MCF 10A (cell line): ENCODE measurements around the gene PDPN. TPM values are rescaled to one million over a fixed set of nuclear protein-coding genes. Genes with fewer than 3 reads are reported as not detected.

Experiments used
- BruUV-seq: library from RNA; stranded (reverse); fragments of 400-500 nt; replicated peaks from 2 replicates; lab custom pipeline; 2021; lab: Mats Ljungman, UMichigan
- CTCF ChIA-PET: fragments of 300-600 bp; sonication (Branson Sonifier 250); formaldehyde crosslinking; extraction: SDS; loops from one replicate; lab custom pipeline; 2021; ENCODE audit warnings: antibody characterized with exemption, inconsistent platforms; lab: Yijun Ruan, JAX
- POLR2A ChIA-PET: fragments of 300-600, 350-650 bp; sonication (Branson Sonifier 250); formaldehyde crosslinking; extraction: SDS; loops from one replicate; lab custom pipeline; 2020; ENCODE audit warnings: antibody characterized with exemption, inconsistent platforms; lab: Yijun Ruan, JAX
- DNase-seq: peaks from one replicate; pipeline ENCODE4 v3.0.0-alpha.2; 2018; ENCODE audit not compliant: unreplicated experiment
- H3K27ac Mint-ChIP-seq: one replicate; pipeline ENCODE4 v1.8.0; 2022; ENCODE audit warnings: mild to moderate bottlenecking, low read depth, mixed read lengths; ENCODE audit not compliant: unreplicated experiment
- H3K27me3 Mint-ChIP-seq: one replicate; pipeline ENCODE4 v1.8.0; 2022; ENCODE audit warnings: mixed read lengths; ENCODE audit not compliant: insufficient read depth, unreplicated experiment
- H3K36me3 Mint-ChIP-seq: one replicate; pipeline ENCODE4 v1.8.0; 2022; ENCODE audit warnings: mild to moderate bottlenecking, moderate library complexity, mixed read lengths; ENCODE audit not compliant: insufficient read depth, unreplicated experiment
- H3K4me1 Mint-ChIP-seq: one replicate; pipeline ENCODE4 v1.8.0; 2022; ENCODE audit warnings: mixed read lengths; ENCODE audit not compliant: insufficient read depth, unreplicated experiment
- H3K4me3 Mint-ChIP-seq: one replicate; pipeline ENCODE4 v1.8.0; 2022; ENCODE audit warnings: mild to moderate bottlenecking, moderate library complexity, mixed read lengths; ENCODE audit not compliant: unreplicated experiment
- H3K9me3 Mint-ChIP-seq: one replicate; pipeline ENCODE4 v1.8.0; 2022; ENCODE audit warnings: mixed read lengths; ENCODE audit not compliant: unreplicated experiment
- intact Hi-C: fragments of 100-400 bp; cut with micrococcal nuclease; formaldehyde crosslinking; loops from 2 replicates; pipeline ENCODE4 v1.14.1; 2022
- total RNA-seq: library from RNA; stranded (reverse); gene quantifications from 2 replicates; pipeline ENCODE4 v1.2.3, GENCODE V29; 2022
- TF ChIP-seq, protein P1 (sequence below): fragments of 200-600 bp; IDR thresholded peaks from one replicate; pipeline ENCODE4 v1.8.0; 2022; ENCODE audit warnings: antibody characterized with exemption, mild to moderate bottlenecking; ENCODE audit not compliant: unreplicated experiment

Gene PDPN
- total RNA-seq, 1 experiment from 2014 or later = 35.1 TPM

DNA sequence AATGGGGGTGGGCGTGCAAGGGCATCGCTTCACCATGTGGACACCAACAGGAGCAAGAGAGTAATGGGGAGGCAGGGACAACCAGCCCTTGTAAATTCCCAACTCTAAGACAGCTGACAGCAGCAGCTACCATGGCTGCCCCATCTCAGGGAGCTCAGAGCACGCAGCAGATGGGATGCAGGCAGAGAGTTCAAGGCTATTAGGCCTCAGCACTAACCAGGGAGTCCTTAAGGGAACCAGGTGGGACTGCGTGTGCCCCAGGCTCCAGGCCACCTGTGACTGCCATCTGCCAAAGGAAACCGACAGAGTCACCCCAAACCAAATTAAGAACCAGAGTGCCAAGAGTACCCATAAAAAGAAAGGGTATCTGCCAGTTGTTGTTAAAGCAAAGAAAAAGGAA, 82.7 kb downstream of the PDPN start:
- CTCF ChIA-PET = interaction anchor here (1.0 to 8.9 kb wide), 11 partner anchors 10 to 297 kb away, joined by 3 to 96 read pairs (median 6); no protein-coding TSS in a partner anchor
- TF ChIP-seq, protein P1, sequence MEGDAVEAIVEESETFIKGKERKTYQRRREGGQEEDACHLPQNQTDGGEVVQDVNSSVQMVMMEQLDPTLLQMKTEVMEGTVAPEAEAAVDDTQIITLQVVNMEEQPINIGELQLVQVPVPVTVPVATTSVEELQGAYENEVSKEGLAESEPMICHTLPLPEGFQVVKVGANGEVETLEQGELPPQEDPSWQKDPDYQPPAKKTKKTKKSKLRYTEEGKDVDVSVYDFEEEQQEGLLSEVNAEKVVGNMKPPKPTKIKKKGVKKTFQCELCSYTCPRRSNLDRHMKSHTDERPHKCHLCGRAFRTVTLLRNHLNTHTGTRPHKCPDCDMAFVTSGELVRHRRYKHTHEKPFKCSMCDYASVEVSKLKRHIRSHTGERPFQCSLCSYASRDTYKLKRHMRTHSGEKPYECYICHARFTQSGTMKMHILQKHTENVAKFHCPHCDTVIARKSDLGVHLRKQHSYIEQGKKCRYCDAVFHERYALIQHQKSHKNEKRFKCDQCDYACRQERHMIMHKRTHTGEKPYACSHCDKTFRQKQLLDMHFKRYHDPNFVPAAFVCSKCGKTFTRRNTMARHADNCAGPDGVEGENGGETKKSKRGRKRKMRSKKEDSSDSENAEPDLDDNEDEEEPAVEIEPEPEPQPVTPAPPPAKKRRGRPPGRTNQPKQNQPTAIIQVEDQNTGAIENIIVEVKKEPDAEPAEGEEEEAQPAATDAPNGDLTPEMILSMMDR = no peak
- no peaks in the 10 kb centered on the region for H3K36me3 Mint-ChIP-seq
- POLR2A ChIA-PET = interaction anchor here (1.3 to 5.5 kb wide), 4 partner anchors 42 to 212 kb away, joined by 3 to 66 read pairs (median 10); no protein-coding TSS in a partner anchor
- DNase-seq = no peak
- no peaks in the 10 kb centered on the region for H3K27me3 Mint-ChIP-seq
- intact Hi-C loops = loop anchor here (5.0 kb wide), 2 partner anchors 141 to 161 kb away; no protein-coding TSS in a partner anchor
- no peak overlapping the region for H3K4me3 Mint-ChIP-seq
- BruUV-seq = no TSS peak
- H3K9me3 Mint-ChIP-seq = no peaks in the 10 kb centered on the region
- no peak overlapping the region for H3K27ac Mint-ChIP-seq
- H3K4me1 Mint-ChIP-seq = peaks cover 32% of the 10 kb centered on the region

Other genes starting within 250 kb of the PDPN start
- gene PRAMEF14, start 236.7 kb upstream of the PDPN start, total RNA-seq = not detected in 2 replicates
- gene PRAMEF19, start 211.9 kb upstream of the PDPN start, total RNA-seq = not detected in 2 replicates
- gene PRAMEF17, start 194.2 kb upstream of the PDPN start, total RNA-seq = not detected in 2 replicates
- gene PRAMEF20, start 173.4 kb upstream of the PDPN start, total RNA-seq = not detected in 2 replicates
- not detected in 2 replicates for gene LRRC38, start 69.8 kb upstream of the PDPN start, total RNA-seq
- gene PRDM2, start 116.4 kb downstream of the PDPN start, total RNA-seq = 26.6 and 31.7 TPM in 2 replicates